ENCODE results near the gene TLN1.

GRCh38 chr9:35688558-35689541, 43.1 kb downstream of the TLN1 start:
- no peak for TF ChIP-seq CTCF (IDR thresholded peaks at IDR 0.05; ENCODE audit: low read depth, low read length, poor library complexity, severe bottlenecking)
- TF ChIP-seq EZH2phosphoT487 (IDR thresholded peaks at IDR 0.05; ENCODE audit: borderline replicate concordance, low read length) = no peak

Data from DOHH2 (cell line).